ENCODE results near the gene ANKRD63.

DNA sequence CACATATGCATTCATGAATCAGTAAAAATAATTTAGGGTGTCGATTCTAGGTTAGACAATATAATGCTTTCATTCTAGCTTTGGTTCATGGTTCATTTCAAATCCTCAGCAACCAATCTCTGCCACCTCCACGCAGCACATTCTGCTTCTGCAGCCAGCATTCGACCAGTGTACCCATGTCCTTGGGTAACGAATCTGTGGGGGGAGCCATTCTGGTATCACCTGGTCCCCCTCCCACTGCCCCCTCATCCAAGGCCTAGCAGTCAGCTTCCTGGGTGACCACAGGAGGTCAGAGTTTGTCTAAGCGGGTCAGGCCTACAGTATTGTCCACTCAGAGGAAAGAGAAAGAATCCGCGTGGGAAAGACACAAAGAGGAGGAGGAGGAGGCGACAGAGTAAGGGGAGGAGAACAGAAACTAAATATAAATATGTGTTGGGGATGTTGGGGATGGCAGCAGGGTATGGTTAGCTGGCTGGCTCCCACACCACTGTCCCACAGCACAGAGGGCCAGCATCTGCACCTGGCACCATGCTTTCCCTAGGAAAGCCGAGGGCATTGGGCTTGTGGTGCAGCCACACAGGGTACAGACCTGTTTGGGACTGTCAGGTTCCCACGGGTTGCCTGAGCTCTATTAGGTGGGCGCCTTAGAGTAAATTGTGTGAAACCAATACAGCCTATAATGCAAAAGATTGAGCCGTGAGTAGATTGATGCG is 31.9 kb downstream of the ANKRD63 start:
- TF ChIP-seq EZH2 (IDR thresholded peaks at IDR 0.05; ENCODE audit: low read depth, low read length, severe bottlenecking) (no peak), POLR2A (IDR thresholded peaks at IDR 0.05; ENCODE audit: control extremely low read depth in 1 of 2, low read depth in 2 of 2, low read length in 2 of 2) (no peak), POLR2AphosphoS5 (IDR thresholded peaks at IDR 0.05; ENCODE audit: low read depth, low read length) (no peak), CBX5 (IDR thresholded peaks at IDR 0.05; ENCODE audit: low read depth, low read length) (no peak), SRF (IDR thresholded peaks at IDR 0.05; ENCODE audit: low read depth, low read length) (no peak)
- TF ChIP-seq, protein P1, sequence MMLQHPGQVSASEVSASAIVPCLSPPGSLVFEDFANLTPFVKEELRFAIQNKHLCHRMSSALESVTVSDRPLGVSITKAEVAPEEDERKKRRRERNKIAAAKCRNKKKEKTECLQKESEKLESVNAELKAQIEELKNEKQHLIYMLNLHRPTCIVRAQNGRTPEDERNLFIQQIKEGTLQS (IDR thresholded peaks at IDR 0.05; ENCODE audit: insufficient read depth, low read depth, low read length): no peak
- TF ChIP-seq, protein P2, sequence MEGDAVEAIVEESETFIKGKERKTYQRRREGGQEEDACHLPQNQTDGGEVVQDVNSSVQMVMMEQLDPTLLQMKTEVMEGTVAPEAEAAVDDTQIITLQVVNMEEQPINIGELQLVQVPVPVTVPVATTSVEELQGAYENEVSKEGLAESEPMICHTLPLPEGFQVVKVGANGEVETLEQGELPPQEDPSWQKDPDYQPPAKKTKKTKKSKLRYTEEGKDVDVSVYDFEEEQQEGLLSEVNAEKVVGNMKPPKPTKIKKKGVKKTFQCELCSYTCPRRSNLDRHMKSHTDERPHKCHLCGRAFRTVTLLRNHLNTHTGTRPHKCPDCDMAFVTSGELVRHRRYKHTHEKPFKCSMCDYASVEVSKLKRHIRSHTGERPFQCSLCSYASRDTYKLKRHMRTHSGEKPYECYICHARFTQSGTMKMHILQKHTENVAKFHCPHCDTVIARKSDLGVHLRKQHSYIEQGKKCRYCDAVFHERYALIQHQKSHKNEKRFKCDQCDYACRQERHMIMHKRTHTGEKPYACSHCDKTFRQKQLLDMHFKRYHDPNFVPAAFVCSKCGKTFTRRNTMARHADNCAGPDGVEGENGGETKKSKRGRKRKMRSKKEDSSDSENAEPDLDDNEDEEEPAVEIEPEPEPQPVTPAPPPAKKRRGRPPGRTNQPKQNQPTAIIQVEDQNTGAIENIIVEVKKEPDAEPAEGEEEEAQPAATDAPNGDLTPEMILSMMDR (IDR thresholded peaks at IDR 0.05; ENCODE audit: control extremely low read depth in 1 of 3, insufficient read depth in 1 of 3, low read depth in 1 of 3, low read length in 3 of 3): no peak

Measured in H1 (cell line).